Medulla oblongata (tissue), 1 donor: Measurements from ENCODE around the gene TSPAN13.

Source experiments
- DNase-seq: peaks from one replicate; pipeline ENCODE4 v3.0.0-alpha.2; 2015; ENCODE audit errors: extremely low spot score

Gene TSPAN13

DNA sequence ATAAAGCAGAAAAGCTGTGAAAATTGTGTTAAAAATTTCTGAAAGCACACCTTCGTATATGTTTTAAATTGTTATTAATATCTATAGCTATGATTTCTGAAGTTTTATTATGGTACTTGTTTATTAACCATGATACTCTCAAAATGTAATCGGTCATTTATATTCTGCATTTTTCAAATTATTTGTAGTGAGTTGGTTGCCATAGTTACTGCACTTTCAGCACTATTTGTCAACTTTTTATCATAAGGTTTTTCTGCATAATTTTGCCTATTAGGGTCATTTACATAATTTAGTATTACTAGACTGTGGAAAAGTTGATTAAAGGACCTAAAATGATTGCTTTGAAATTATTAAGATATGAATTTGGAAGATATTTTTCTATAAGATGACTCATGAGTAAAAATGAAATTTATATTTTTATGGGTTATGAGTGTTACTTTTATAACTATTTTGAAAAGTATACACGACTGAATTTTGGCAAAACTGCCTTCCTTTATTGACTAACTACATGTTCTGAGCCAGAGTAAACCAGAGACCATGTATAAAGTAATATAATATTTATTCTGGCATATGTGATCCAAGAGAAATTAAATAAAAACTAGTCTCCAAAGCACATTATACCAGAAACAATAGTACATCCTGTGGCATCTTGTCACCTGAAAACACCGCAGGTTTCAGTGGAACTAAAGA lies 59.1 kb downstream of the TSPAN13 start:
- no peak for DNase-seq

DNA sequence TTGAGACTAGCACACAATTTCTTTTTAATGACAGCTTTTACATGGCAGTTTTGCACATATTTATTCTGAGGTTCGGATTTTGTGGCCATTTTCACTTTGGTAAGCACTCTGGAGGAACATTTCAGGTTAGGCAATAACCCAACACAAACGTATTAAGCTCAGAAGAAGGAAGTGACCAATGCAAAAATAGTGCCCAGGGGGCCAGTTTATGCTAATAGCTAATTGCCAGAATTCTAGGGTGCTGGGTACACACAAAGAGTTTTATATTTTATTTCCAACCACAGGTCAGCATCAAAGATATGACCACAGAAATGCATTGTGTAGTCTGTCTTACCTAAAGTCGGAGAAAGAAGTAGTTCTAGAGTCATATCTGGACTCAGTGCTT lies 59.7 kb downstream of the TSPAN13 start:
- DNase-seq = peak; percentile 29

DNA sequence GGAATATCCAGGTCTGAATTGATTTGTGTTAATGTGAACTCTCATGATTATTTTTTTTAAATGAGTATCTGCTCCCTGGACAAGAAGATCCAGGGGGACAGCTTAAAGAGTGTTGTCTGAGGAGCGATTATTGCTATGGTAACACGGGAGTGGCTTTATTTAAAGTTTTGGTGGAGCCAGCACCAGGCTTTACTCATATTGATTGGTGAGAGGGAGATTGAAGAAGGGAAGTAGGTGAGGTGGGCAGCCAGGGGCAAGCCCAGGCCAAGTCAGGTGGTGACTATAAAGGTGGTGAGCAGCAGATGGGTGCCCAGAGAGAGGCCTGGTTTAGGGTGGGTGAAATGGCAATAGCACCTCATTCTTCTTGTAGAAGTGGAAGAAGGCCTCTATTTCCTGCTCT lies 61.4 kb downstream of the TSPAN13 start:
- no peak for DNase-seq

DNA sequence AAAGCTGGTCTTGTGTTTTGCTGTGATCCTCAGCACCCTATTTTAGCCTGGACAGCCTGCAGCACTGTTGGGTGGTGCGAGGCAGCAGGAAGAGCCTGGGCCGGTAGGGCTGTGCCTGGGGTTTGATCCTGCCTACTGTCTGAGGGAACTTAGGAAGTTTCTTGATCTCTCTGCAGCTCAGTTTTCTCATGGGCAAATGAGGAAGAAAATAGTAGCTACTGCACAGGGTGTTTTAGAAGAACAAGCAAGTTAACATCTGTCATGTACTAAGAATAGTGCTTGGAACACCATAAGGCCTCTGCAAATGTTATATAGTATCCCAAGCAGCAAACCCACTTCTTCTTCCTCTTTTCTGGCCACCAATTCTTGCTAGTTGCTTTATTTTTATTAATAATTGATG lies 63.3 kb downstream of the TSPAN13 start:
- DNase-seq = peak; percentile 74

DNA sequence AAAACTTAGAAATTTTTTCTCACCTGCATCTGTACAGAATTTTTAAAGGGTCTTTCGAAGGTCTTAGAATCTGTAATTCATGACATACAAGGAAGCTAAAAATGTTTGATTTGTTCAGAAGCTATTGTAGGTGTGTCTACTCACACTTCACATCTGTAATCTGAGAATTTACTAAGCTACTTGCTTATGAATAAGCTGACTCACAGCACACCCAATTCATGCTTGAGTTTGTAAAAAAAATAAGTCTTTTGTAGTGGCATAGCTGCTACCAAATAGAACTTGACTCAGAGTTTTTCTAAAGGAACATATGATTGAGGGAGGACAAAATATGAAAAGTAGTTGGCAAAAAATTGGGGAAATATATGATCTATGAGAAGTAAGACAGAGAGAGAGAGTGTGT lies 64.0 kb downstream of the TSPAN13 start:
- no peak for DNase-seq

DNA sequence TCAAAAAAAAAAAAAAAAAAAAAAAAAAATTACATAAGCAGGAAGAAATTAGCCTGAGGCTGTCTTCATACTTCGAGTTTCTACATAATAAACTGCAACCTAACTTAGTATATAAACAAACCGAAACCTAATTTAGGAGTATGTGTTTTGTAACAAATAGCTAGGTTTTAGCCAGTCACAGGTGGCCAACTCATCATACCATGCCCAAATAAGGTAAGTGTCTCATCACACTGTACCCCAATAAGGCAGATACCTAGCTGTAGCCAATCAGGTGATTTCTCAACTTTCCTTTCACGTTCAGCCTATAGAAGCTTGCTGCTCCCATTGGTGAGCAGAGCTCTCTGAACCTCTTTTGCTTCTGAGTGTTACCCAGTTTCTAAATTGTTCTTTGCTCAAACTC lies 65.2 kb downstream of the TSPAN13 start:
- DNase-seq = no peak

DNA sequence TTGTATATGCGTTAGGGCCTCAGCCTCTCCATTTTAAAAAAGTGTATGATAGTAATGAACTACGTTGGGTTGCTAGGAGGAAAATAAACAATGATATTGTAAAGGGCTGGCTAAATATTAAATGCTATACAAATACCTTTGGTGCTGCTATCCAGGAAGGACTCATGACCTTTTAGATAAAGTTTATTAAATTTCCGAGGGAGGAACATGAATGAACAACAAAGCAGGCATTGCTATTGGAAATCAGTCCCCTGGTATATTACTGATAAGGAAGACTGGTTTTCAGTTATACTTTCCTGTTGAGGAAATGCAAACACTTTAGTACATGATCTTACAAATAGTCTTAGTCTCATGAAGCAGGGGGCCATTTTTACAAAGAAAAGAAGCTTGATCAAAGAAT lies 68.5 kb downstream of the TSPAN13 start:
- DNase-seq = no peak

DNA sequence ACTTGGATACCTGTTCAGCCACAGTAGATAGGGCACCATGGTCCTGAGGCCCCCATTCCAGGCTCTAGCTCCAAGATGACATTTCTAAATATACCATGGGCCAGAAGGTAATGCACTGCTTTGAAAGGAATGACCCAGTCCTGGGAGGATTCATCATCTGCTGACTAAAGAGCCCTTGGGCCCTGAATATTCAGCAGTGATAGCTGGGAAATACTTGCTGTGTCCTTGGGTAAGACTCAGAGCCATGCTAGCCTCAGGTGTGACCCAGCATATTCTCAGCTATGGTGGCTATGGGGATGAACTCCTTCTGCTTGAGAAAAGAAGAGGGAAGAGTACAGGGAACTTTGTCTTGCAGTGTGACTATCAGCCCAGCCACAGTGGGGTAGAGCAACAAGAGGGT lies 72.5 kb downstream of the TSPAN13 start:
- no peak for DNase-seq

DNA sequence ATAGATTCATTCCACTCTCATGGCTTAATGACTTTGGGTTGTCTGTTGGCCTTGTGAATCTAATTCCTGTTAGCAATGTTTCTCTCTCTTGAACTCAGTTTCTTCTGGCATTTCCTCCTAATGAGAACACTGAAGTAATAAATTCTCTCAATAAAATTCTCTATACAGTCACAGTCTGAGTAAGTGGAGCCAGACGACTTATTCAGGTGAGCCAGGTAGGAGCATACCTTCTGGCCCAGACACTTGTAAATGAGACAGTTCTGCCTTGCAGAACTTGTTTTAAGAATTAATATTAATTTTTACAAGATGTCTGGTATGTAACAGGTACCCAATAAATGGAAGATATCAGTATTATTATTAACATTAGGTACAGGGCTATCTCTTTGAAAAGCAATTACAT lies 79.8 kb downstream of the TSPAN13 start:
- DNase-seq = no peak
